MM.1S (cell line): ENCODE results near the gene PPP1R12A.

Experiments
- CTCF ChIP-seq: fragments of 300-600 bp; sonication (generic); IDR thresholded peaks from 2 replicates; pipeline ENCODE4 v1.5.1; 2016; ENCODE audit warnings: antibody characterized with exemption, low read length, mixed read lengths
- EZH2 ChIP-seq: fragments of 300-600 bp; sonication (generic); optimal IDR thresholded peaks from 2 replicates; pipeline ENCODE3; 2017; ENCODE audit warnings: low read depth, mild to moderate bottlenecking, antibody characterized with exemption, low read length, mixed read lengths
- EZH2phosphoT487 ChIP-seq: fragments of 300-600 bp; sonication (generic); IDR thresholded peaks from 2 replicates; pipeline ENCODE4 v1.6.1; 2018; ENCODE audit warnings: antibody characterized with exemption, low read length

- TF ChIP-seq CTCF (no peak), EZH2 (no peak), EZH2phosphoT487 (no peak)
Observed at GRCh38 chr12:79926951-79927350, 7.9 kb downstream of the PPP1R12A start.
